NCI-H146 treated with DMSO at 0.1 percent for 48 hours (cell line): ENCODE data around the gene AP3B1.

Experiments
- DNase-seq: peaks from one replicate; lab custom pipeline; 2025; ENCODE audit not compliant: unreplicated experiment; lab: John Stamatoyannopoulos, UW

The AP3B1 gene

DNA sequence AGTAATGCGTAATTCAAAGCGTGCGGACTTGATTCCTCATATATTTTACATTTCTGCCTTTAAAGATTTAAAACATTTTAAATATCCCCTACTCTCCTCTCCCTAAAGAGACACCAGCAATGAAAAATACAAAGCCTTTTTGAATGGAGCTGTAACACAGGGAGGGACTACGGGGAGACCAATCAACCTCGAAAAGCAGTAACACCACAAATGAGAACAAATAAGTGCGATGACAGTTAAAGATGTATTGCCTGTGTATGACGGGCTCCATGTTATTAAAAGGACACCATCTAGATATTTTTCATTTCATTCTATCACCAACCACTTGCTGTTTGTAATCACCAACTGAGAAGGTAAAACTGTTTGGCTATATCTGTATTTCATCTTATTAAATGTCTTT lies 288.0 kb downstream of the AP3B1 start:
- no peak for DNase-seq

DNA sequence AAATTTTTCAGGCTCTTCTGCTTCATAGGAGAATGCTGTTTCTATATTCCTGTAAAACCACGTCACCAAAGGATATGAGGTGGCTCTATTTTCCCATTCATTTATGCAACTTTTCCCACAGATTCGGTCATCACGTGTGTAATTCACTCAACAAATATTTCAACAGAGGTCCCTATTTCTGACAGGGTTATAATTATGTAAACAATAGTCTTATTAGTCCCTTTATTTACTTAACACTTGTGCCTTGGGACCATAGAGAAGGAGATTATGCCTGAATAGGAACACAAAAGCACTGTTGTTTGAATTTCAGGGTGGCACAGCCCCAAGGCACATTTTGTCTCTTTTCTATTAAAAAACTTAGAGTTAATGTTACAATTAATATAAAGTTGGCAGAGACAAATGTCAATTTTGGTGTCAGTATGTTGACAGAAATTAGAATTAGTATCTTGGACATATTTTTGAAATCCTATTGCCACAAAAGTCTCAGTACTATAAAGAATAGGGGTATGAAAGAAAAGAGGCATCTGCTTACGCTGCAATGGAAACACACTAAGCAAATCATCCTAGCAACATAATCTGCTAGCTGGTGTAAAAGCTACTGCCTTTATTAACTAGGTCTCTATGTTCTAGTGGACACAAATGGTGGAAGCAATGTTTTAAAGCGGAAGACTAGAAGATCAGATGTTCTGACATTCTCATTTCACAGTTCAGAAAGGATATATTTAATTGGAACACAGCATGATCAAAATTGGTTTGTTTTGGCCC lies 289.3 kb downstream of the AP3B1 start:
- DNase-seq = peak; percentile 95

DNA sequence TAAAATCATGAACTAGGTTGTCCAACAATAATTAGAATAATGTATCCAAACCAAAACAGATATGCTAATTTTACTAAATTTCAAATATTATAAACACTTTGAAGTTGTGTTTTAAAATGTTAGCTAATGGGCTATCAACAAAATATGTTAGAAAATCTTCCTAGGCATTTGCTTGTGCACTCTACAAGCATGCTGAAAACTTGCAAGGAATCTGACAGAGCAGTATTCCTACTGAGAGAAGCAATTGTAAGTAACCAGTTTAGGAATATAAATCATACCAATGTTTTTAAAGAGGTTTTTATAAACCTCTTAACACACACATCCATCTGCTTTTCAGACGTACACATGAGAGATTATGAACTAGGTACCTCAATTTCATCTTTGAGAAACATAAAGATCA lies 289.9 kb downstream of the AP3B1 start:
- no peak for DNase-seq

DNA sequence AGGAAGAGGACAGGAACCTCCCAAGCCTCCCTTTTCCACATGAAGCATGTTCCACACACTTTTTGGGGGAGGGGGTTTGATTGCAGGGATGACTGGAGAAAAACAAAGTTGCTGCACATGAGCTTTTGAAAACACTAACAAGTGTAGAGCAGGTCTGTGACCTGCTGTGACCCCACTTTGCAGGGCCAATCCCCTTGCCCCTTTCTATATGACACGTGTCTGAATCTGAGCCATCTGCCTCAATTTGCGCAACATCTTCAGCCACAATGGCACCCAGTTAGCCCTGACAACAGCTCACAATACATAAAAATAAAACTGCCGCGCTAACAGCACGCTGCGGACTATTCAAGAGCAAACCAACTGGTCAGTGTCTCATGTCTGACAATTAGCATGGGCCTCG lies 290.6 kb downstream of the AP3B1 start:
- peak; percentile 19 for DNase-seq

DNA sequence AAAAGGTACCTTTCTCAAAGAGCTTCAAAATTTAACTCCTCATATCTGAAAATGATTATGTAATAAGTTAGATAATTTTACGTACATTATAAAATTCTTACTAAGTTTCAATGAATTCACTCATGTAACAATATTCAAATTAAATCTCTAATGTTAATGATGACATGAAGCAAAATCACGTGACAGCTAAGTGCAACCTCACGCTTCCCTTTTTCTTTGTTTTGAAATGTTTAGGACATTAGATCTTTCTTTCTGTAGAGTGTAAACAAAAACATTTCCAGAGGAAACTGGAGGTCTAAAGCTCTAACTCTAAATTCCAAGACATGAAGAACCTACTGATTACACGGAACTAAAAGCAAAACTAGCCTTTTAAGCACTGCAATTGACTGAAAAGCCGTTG lies 291.0 kb downstream of the AP3B1 start:
- DNase-seq = no peak

DNA sequence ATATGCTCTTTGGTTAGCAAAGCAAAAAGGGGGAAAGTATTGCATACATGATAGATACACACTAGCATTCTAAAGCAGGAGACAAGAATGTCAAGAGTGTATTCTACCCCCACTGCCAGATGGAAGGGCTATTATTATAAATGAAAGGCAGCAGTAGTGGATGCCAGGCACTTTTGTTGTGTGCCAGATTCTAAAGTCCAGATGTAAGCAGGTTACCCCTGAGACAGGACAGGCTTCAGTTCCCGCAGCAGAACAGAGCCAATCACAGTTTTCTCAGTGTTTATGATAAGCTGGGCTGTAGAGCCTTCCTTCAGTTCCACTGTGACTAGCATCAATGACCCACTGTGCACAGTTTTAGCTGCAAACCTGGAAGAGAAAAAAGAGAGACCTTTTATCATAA lies 291.8 kb downstream of the AP3B1 start:
- no peak for DNase-seq

DNA sequence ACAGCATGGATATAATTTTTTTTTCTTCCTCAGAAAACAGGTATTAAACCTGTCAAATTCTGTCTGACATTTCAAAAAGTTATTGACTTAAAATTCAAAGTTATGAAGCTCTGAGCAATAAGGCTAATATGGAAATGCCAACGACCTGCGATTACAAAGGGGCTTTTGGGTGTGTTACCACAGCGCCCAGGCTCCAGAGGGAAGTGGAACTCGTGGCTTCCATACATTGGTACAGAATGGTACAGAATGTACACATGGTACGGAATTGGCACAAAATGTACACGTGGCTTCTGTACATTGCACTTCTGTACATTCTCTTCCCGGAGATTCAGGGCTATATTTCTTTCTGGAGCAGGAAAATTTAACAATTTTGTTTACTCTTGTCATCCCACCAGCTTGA lies 293.3 kb downstream of the AP3B1 start:
- DNase-seq = no peak

DNA sequence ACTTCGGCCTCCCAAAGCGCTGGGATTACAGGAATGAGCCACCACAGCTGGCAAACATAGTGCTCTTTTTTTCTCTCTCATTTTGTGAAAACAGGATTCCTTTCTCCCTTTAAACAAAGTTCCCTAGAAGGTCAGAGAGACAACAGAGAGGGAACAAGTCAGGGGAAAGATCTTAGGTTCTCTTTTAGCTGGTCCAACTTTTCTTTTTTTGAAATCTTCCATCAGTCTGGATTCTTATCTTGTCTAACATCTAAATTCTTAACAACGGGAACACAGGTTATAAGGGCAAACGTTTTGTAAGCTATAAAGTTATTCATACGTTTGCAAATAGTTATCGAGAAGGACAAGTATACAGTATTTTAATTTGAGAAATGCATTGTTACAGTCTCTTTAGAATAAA lies 294.3 kb downstream of the AP3B1 start:
- DNase-seq = no peak

DNA sequence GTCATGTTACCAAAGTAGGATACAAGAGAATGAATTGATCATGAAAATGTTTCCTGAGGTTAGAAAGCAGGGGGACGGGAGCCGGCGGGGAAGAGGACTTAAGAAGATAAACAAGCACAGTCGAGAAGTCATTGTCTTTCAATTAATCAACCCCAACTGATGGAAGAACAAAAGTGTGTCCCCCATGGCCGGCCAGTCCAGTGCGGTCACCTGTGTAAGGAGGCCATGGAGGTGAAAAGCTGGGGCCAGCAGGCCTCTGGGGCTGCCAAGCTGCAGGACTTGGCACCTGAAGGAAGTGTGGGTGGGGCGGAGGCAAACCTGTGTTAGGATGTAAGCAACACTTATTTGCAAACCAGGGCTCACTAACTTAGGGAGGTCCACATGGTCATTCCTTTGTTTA lies 295.1 kb downstream of the AP3B1 start:
- no peak for DNase-seq

DNA sequence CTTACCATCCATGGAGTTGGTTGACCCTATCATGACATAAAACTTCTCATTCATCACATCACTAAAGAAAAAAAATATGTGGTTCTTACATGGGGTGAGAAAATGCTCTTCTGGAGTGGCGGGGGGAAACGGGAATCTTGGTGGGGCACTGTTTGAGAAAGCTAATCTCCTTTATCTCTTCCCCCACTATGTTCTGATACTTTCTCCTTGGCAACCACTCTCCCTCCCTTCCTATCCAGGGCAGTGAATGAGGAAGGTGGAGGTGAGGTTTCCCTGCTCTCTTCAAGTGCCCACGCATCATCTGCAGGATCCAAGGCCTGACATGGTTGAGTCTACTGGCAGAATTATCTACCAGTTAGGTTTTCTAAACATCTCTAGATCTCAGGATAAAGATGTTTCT lies 297.6 kb downstream of the AP3B1 start:
- no peak for DNase-seq

DNA sequence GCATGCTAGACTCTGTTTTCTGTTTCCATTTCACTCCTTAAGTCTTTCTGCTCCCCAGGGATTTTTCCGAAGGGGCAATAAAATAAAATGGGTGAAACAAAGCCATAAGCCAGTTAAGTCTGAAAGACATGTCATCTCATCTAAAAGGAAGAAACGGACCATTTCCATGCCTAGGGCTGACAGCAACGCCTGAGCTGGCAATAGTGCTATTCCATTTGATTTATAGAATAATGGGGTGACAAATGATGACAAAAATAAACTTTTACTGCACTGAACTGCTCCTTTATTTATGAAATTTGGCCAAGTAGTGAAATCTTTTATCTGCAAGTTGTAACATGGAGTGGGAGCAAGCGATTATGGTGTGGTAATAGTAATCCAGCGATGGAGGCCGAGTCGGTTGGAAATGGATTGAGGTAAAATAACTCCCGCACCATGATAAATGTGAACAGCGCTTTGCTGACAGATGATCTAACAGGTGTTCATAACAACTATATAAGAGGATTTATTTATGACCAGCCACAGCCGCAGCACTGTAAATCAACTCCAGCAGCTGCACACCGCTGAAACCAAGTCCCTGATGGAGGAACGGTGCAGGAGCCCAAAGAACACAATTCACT lies 298.6 kb downstream of the AP3B1 start:
- DNase-seq = no peak

DNA sequence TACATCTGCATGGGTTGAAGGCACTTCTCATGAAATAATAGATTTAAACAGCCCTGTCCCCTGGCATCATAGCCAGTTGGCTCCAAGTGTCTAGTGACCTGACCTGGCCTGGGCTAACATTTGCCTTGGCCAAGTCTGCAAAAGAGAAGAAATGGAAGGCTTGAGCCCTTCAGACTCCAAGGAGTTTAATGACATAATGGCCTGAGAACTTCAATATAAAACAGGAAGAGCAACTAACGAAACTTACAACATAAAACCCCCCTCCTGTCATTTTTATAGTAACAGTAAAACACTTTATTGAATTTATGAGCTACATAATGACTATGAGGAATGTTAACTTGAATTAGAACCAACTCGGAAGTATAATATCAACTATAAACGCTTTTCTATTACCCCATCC lies 299.6 kb downstream of the AP3B1 start:
- no peak for DNase-seq

DNA sequence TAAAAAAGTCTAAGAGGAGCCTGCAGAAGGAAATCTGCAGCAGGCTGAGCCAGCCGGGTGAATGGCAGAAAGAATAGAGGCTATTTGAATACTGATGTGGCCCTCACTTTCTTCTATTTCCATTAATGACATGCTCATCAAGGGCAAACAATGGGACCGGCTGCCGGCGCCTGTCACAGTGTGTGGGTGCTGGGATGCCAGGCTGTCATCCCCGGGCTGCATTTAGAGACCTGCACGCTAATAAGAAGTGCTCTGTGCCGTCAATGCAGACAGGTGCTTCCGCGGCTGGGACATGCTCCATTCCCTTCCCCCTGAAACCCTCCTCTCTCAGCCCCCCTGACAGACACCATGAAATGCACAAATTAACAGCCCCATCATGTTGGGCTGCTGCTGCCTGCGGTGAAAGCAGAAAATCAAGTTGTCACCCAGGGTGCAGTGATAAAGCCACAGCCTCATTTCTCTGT lies 300.6 kb downstream of the AP3B1 start:
- DNase-seq = peak; percentile 57

DNA sequence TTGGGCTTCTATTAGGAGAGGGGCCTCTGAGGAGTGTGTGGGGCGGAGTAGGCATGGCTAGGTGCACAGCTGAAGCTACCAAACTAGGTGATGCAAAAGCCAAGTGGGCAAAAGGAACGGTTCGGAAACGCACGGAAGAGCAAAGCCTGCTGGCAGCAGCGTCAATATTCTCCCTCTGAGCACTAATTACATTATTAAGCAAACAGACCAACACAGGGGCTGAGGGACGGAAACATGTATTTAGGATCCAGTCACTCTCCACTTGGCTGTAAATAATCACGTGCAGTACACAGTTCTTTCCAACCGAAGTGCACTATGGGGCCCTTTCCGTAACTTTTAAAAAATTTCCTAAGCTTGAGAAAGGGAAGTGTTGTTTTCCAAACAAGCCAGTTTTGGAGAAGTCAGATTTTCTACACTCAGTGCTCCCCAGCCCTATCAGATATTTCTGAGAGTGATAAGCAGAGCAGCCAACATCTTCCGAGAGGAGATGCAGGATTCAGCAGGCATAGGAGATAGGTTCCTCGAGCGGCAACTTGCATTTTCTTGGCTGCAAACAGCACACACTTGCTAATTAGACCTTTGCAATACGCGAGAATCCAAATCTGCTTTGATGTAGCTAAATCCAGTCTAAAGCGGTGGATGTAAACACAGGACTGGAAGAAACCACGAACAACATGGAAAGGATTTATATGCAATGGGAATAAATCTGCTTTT lies 301.2 kb downstream of the AP3B1 start:
- peak; percentile 61 for DNase-seq

DNA sequence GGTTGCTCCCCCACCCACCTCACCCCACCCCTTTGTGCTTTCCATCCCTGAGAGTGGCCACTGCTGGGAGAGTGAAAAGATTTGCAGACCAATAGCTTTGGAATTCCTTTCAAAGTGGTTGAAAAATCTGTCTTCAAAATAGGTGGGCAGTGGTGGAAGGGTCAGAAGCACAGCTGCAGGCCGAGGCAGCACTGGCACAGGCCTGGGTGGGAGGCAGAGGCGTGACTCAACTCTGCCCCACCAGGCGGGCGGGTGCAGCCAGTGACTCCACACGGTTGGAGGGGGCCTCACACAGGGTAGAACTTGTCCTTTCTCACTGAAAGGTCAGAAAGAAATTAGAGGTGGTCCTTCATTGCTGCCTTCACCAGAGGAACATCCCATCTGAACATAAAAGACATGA lies 303.4 kb downstream of the AP3B1 start:
- no peak for DNase-seq

DNA sequence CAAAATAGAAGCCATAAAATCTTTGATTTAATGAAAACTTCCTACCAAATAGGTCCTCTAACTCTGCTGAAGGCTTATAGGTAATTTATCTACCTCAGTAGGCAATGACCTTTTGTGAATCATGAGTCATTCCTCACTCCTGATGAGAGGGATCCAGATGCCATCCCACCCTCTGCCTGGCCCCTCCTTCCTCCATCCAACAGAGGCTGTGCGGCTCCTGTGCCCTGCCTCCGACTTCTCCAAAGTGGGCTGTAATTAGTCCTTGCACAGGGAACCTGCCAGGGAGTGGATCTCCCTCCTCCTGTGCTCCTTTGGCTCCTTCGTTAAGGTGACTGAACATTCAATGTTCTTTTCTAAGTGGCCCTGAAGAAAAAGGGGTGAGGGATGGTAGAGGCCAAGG lies 304.5 kb downstream of the AP3B1 start:
- DNase-seq = no peak

DNA sequence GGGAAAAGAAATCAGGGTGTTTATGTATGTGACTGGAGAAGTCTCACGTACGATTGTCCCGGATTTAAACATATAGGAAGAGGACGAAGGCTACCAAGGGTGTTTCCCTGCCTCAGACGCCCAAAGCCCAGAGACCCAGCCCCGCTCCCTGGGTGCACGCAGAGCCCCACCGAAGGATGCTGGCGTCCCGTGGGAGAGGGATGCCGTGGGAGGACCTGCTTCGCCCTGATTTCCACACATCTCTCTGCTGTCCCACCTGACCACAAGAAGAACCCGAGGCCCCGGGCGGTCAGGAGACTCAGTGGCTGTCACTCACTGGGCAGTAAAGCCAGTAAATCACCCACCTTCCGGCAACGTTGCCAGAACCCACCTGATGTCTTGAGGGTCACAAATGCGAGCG lies 306.5 kb downstream of the AP3B1 start:
- no peak for DNase-seq

DNA sequence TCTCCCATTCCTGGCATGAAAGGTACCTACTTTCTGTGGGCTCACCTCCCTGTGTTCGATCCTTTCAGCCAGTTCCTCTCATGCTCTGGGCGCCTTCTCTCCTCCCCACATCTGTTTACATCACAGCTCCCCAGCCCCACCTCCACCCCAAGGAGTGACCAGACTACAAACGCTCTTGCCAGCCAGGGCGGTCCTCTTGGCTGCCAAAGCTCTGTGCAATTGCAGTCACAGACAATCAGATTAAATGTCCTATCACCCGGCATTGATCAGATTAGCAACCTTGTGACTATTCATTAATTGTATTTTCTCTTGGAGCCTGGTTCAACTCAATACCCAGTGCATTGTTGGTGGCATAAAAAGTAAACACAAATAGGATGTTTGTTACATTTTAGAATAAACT lies 307.2 kb downstream of the AP3B1 start:
- DNase-seq = no peak

DNA sequence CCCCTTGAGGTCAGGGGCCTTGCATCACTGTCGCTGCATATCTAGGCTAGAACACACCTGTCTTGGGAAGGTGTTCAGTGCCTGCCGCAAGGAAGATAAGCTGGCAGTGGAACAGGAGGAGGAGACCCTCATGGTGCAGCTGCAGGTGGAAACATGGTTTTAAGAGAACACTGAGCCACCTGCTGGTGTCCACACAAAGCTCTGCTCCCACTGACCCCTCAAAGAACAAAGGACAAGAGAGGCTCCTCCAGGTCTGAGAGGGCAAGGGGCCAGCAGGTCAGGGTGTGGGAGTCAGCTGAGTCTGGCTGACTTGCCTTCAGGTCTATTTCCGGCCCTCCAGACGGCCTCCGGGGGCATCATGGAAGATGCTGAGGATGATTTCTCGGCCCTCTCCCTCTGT lies 308.2 kb downstream of the AP3B1 start:
- DNase-seq = no peak

DNA sequence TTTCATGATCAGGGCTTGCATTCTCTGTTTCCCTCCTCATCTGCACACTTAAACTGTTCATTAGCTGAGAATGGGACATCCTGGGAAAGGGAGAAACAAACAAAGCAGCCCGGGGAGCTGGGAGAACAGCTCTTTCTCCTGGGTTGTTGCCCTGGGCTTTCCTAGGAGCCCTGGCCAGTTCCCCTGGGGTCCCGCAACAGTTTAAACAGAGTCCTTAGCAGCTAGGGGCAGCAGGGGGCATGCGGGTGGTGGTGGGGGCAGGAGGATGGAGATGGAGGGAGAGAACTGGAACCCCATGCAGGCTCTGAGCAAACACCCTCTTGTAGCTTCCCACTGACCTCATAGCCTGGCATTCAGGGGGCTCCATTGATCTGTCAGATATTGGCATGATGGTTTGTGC lies 309.3 kb downstream of the AP3B1 start:
- no peak for DNase-seq

DNA sequence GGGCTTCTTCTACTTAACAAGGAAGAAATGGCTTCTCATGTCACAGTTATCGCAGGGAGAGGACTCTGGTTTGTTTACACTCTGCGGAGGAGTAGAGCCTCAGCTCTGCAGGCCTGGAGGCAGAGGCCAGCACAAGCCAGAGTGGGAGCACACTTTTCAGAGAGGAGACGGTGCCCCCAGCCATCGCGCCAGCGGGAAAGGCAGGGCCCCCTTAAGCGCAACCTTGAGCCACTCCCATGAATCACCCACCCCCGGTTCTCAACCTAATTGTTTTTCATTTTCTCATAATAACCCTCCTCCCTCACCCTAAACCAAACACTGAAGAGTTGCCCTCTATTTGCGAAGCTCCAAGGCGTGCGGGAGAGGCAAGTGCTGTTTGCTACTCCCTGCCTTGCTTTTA lies 309.9 kb downstream of the AP3B1 start:
- no peak for DNase-seq

DNA sequence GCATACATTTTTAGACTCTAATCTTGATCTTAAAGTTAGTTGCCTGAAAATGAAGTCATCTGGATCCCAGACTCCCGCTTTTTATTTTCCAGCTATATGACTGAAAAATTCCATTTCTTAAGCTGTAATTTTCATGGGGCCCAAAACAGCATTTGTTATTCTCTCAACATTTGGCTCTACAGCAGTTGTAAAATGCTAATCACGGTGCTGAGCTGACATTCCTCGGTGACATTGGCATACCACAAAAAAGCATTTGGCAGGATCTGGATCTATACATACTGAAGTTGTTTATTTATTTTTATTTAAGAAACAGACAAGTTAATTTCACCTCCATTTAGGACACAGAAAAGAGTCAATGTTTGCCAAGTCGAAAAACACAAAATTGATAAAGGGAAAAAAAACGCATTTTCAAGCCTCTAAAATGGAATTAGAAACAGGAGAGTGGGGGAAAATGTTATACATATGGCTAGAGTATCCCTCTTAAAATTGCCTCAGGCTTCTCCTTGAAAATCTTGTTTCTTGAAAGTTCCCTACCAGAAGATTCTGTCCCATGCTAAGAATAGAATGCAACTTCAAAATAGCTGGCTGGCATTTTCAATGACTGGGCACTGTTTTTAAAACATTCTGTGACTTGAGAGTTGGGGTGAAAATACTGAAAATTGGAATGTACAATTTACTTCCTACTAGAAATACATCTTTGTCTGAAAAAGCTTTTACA lies 310.9 kb downstream of the AP3B1 start:
- no peak for DNase-seq
